SU-DHL-6 (cell line): ENCODE measurements around the gene UNC13B.

Experiments used
- EZH2phosphoT487 ChIP-seq: fragments of 200-600 bp; sonication (generic), shearing (Covaris generic); conservative IDR thresholded peaks from 2 replicates; pipeline ENCODE4 v1.6.1; 2018; ENCODE audit warnings: mild to moderate bottlenecking, antibody characterized with exemption, low read length, moderate library complexity, mixed read lengths
- TF ChIP-seq, protein P1 (sequence below): fragments of 200-600 bp; sonication (generic); IDR thresholded peaks from one replicate; pipeline ENCODE4 v1.5.1; 2017; ENCODE audit warnings: antibody characterized with exemption, mild to moderate bottlenecking, low read length, moderate library complexity; ENCODE audit not compliant: insufficient read depth, poor library complexity, severe bottlenecking

- TF ChIP-seq, protein P1, sequence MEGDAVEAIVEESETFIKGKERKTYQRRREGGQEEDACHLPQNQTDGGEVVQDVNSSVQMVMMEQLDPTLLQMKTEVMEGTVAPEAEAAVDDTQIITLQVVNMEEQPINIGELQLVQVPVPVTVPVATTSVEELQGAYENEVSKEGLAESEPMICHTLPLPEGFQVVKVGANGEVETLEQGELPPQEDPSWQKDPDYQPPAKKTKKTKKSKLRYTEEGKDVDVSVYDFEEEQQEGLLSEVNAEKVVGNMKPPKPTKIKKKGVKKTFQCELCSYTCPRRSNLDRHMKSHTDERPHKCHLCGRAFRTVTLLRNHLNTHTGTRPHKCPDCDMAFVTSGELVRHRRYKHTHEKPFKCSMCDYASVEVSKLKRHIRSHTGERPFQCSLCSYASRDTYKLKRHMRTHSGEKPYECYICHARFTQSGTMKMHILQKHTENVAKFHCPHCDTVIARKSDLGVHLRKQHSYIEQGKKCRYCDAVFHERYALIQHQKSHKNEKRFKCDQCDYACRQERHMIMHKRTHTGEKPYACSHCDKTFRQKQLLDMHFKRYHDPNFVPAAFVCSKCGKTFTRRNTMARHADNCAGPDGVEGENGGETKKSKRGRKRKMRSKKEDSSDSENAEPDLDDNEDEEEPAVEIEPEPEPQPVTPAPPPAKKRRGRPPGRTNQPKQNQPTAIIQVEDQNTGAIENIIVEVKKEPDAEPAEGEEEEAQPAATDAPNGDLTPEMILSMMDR, result no peak
- no peak for TF ChIP-seq EZH2phosphoT487
These were observed 47.5 kb upstream of the UNC13B start for GRCh38 chr9:35114113-35114839.
